Neural cell (in vitro differentiated cells): ENCODE measurements around the gene CARD9. TPM values are rescaled to one million over a fixed set of nuclear protein-coding genes. Genes with fewer than 3 reads are reported as not detected.

ENCODE experiments used
- H2AFZ ChIP-seq: fragments of 200-600, 300-800 bp; sonication (generic), shearing (Covaris generic); 2 replicates; pipeline ENCODE4 v1.6.0; 2014; ENCODE audit warnings: low read depth, mild to moderate bottlenecking, antibody characterized with exemption, low read length, moderate library complexity
- H3F3A ChIP-seq: fragments of 200-600 bp; shearing (Covaris generic); 2 replicates; pipeline ENCODE4 v1.6.1; 2016; ENCODE audit warnings: mild to moderate bottlenecking, moderate library complexity, mixed read lengths, antibody characterized with exemption, low read length; ENCODE audit not compliant: insufficient read depth, poor library complexity, severe bottlenecking
- H3K27ac ChIP-seq: fragments of 200-600, 300-800 bp; sonication (generic), shearing (Covaris generic); 2 replicates; pipeline ENCODE4 v1.5.1; 2014; ENCODE audit warnings: mild to moderate bottlenecking, low read length, moderate library complexity
- H3K27me3 ChIP-seq: fragments of 300-800, 200-600 bp; sonication (generic), shearing (Covaris generic); 2 replicates; pipeline ENCODE4 v1.6.0; 2014; ENCODE audit warnings: mild to moderate bottlenecking, low read depth, low read length, moderate library complexity; ENCODE audit not compliant: insufficient read depth
- H3K36me3 ChIP-seq: fragments of 300-800, 200-600 bp; sonication (generic), shearing (Covaris generic); 2 replicates; pipeline ENCODE4 v1.5.1; 2014; ENCODE audit warnings: mild to moderate bottlenecking, antibody characterized with exemption, low read length, moderate library complexity; ENCODE audit not compliant: insufficient read depth
- H3K4me2 ChIP-seq: fragments of 300-800, 200-600 bp; sonication (generic), shearing (Covaris generic); 2 replicates; pipeline ENCODE4 v1.6.0; 2014; ENCODE audit warnings: mild to moderate bottlenecking, low read length
- H3K4me3 ChIP-seq: fragments of 300-800, 200-600 bp; sonication (generic), shearing (Covaris generic); 2 replicates; pipeline ENCODE4 v1.5.1; 2014; ENCODE audit warnings: mild to moderate bottlenecking, low read length, moderate library complexity
- H3K79me2 ChIP-seq: fragments of 200-600 bp; shearing (Covaris generic); replicated peaks from 2 replicates; pipeline ENCODE4 v1.6.0; 2014; ENCODE audit warnings: mild to moderate bottlenecking, low read length, moderate library complexity; ENCODE audit not compliant: insufficient read depth
- H3K9ac ChIP-seq: fragments of 300-800, 200-600 bp; sonication (generic), shearing (Covaris generic); 2 replicates; pipeline ENCODE4 v1.6.1; 2016; ENCODE audit warnings: mild to moderate bottlenecking, low read length, mixed read lengths
- H3K9me2 ChIP-seq: fragments of 200-600 bp; shearing (Covaris generic); 2 replicates; pipeline ENCODE4 v1.6.1; 2016; ENCODE audit warnings: mild to moderate bottlenecking, low read length, mixed read lengths; ENCODE audit not compliant: insufficient read depth
- H3K9me3 ChIP-seq: fragments of 200-600, 300-800 bp; sonication (generic), shearing (Covaris generic); 2 replicates; pipeline ENCODE4 v1.6.1; 2016; ENCODE audit warnings: mild to moderate bottlenecking, mixed run types, low read length, moderate library complexity, mixed read lengths
- H4K20me1 ChIP-seq: fragments of 200-600 bp; shearing (Covaris generic); 2 replicates; pipeline ENCODE4 v1.6.1; 2016; ENCODE audit warnings: mild to moderate bottlenecking, mixed run types; ENCODE audit not compliant: insufficient read depth
- CTCF ChIP-seq: fragments of 450-650 bp; IDR thresholded peaks from 2 replicates; pipeline ENCODE4 v1.5.1; 2014; ENCODE audit warnings: antibody characterized with exemption, mild to moderate bottlenecking, moderate library complexity; ENCODE audit not compliant: poor library complexity, severe bottlenecking
- EP300 ChIP-seq: fragments of 450-650 bp; conservative IDR thresholded peaks from 2 replicates; pipeline ENCODE4 v1.6.1; 2014; ENCODE audit warnings: antibody characterized with exemption, mild to moderate bottlenecking, moderate library complexity; ENCODE audit not compliant: poor library complexity, severe bottlenecking
- EZH2 ChIP-seq: fragments of 200-600, 300-800 bp; shearing (Covaris generic), sonication (generic); IDR thresholded peaks from 2 replicates; pipeline ENCODE4 v1.6.1; 2014; ENCODE audit warnings: antibody characterized with exemption, low read length, borderline replicate concordance, mild to moderate bottlenecking; ENCODE audit not compliant: insufficient read depth, poor library complexity, severe bottlenecking
- MXI1 ChIP-seq: fragments of 450-650 bp; conservative IDR thresholded peaks from 2 replicates; pipeline ENCODE4 v1.6.1; 2014; ENCODE audit warnings: antibody characterized with exemption, mild to moderate bottlenecking; ENCODE audit not compliant: poor library complexity, severe bottlenecking
- POLR2AphosphoS5 ChIP-seq: IDR thresholded peaks from 2 replicates; pipeline ENCODE4 v1.6.1; 2012
- RAD21 ChIP-seq: fragments of 450-650 bp; conservative IDR thresholded peaks from 2 replicates; pipeline ENCODE4 v1.6.1; 2014; ENCODE audit warnings: antibody characterized with exemption, mild to moderate bottlenecking, moderate library complexity
- REST ChIP-seq: IDR thresholded peaks from 2 replicates; pipeline ENCODE4 v1.6.1; 2012; ENCODE audit warnings: borderline replicate concordance
- SMC3 ChIP-seq: fragments of 450-650 bp; conservative IDR thresholded peaks from 2 replicates; pipeline ENCODE4 v1.6.1; 2014; ENCODE audit warnings: antibody characterized with exemption, mild to moderate bottlenecking, moderate library complexity; ENCODE audit not compliant: poor library complexity
- TAF1 ChIP-seq: IDR thresholded peaks from 2 replicates; pipeline ENCODE4 v1.6.1; 2012; ENCODE audit warnings: low read depth
- polyA plus RNA-seq: library from polyadenylated mRNA; depleted of rRNA; stranded (reverse); fragments of >200 nt; gene quantifications from 2 replicates; pipeline ENCODE4 v1.2.3, GENCODE V29; 2014

Gene CARD9
- polyA plus RNA-seq, 1 donor from 2014 or later, result 0.77 TPM

DNA sequence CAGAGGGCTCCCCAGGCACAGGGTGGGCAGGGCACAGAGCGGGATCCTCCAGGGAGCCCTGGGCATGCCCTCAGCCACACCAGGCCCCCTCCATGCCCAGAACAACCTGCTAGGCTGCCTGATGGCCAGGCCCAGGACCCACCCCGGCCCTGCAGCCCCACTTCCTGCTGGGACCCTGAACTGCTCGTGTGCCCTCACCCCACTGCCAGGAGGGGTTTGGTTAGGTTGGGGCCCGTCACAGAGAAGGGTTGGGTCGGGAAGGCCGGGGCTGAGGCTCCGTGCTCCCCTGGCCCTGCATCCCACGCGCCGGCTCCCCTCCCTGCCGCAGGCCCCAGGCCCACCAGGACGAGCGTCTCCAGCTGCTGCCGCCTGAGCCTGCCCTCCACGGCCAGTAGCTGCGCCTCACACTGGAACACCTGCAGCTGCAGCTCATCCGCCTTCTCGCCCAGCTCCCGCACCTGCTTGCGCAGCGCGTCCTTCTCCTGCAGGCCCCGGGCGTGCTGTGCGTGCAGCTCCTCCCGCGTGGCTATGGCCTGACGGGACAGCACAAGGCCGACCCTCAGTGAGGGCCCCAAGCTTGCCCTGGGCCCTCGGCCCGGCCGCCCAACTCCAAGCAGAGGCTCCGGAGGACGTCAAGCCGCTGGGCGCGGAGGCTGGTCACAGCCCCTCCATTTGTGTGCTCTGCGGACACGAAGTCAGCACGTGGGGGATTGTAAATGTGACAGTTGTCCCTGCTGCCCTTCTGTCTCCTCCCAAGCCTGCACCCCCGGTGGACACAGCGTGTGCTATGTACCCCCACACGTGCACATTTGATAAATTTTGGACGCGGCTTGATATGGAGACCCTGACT lies 5.9 kb downstream of the CARD9 start:
- no peaks in the 10 kb centered on the region for H3K36me3 ChIP-seq
- no peaks in the 10 kb centered on the region for H3F3A ChIP-seq
- H3K9me2 ChIP-seq, result no peaks in the 10 kb centered on the region
- no peaks in the 10 kb centered on the region for H3K9me3 ChIP-seq
- no peaks in the 10 kb centered on the region for H3K79me2 ChIP-seq
- no peaks in the 10 kb centered on the region for H4K20me1 ChIP-seq
- no peak for TF ChIP-seq EP300
- no peak for TF ChIP-seq EZH2
- TF ChIP-seq MXI1, result no peak
- TF ChIP-seq RAD21, result no peak
- TF ChIP-seq POLR2AphosphoS5, result no peak
- TF ChIP-seq SMC3, result no peak
- TF ChIP-seq CTCF, result no peak
- TF ChIP-seq REST, result no peak
- TF ChIP-seq TAF1, result no peak
- H3K4me2 ChIP-seq, result no peak overlapping the region
- H2AFZ ChIP-seq, result no peak overlapping the region
- H3K27ac ChIP-seq, result no peak overlapping the region
- no peak overlapping the region for H3K9ac ChIP-seq
- no peaks in the 10 kb centered on the region for H3K27me3 ChIP-seq
- H3K4me3 ChIP-seq, result no peak overlapping the region

DNA sequence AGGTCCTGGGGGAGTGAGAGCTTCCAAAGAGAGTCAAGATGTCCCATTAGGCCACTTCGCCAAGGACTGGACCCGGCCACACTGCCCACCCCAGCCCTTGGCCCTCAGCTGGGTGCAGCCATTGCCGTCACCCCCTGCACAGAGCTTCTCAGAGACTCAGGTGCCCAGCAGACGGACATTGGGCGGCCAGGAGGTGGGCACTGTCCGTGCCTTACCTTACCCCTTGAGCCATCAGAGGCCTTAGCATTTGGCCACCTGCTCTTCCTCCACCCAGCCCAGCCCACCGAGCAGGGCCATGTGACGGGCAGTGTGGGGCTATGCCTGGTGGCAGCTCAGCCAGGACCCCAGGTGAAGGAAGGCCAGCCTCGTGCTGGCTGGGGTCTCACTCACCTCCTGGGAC lies 6.6 kb downstream of the CARD9 start:
- Histone ChIP-seq H3K79me2 (no peaks in the 10 kb centered on the region), H3K27me3 (no peaks in the 10 kb centered on the region), H2AFZ (no peak overlapping the region), H3K9me3 (no peaks in the 10 kb centered on the region), H3K36me3 (no peaks in the 10 kb centered on the region), H3F3A (no peaks in the 10 kb centered on the region), H4K20me1 (no peaks in the 10 kb centered on the region), H3K4me2 (no peak overlapping the region), H3K9me2 (no peaks in the 10 kb centered on the region), H3K27ac (no peak overlapping the region), H3K9ac (no peak overlapping the region), H3K4me3 (no peak overlapping the region)
- TF ChIP-seq SMC3, result no peak
- no peak for TF ChIP-seq RAD21
- TF ChIP-seq CTCF, result no peak
- TF ChIP-seq EP300, result no peak
- no peak for TF ChIP-seq TAF1
- no peak for TF ChIP-seq EZH2
- no peak for TF ChIP-seq REST
- TF ChIP-seq MXI1, result no peak
